ENCODE results near the gene UMAD1.

DNA sequence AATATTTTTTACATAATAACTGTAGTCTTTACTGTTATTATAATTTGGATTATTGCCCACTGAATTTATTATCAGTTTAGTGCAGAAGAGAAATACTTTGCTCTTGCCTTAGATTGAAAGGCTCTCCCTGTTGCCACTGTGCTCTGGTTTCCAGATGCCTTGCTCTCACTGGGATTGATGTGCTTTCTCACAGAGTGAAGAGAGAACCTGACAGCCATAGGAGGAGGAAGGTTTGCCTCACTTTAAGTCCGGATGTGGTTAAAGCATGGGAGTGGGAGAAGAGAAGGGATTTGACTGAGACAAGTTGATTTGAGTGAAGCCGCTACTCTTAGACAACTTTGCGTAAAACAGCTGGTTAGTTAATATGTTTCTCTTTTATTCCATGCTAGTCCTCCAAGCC, 146.0 kb downstream of the UMAD1 start:
- TF ChIP-seq, protein P1, sequence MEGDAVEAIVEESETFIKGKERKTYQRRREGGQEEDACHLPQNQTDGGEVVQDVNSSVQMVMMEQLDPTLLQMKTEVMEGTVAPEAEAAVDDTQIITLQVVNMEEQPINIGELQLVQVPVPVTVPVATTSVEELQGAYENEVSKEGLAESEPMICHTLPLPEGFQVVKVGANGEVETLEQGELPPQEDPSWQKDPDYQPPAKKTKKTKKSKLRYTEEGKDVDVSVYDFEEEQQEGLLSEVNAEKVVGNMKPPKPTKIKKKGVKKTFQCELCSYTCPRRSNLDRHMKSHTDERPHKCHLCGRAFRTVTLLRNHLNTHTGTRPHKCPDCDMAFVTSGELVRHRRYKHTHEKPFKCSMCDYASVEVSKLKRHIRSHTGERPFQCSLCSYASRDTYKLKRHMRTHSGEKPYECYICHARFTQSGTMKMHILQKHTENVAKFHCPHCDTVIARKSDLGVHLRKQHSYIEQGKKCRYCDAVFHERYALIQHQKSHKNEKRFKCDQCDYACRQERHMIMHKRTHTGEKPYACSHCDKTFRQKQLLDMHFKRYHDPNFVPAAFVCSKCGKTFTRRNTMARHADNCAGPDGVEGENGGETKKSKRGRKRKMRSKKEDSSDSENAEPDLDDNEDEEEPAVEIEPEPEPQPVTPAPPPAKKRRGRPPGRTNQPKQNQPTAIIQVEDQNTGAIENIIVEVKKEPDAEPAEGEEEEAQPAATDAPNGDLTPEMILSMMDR (IDR thresholded peaks at IDR 0.05), result no peak
- no peak for TF ChIP-seq POLR2A (IDR thresholded peaks at IDR 0.05)
